GM12878 (cell line): Measurements from ENCODE around the gene KRT28. TPM values are rescaled to one million over a fixed set of nuclear protein-coding genes. Genes with fewer than 3 reads are reported as not detected.

ENCODE experiments used
- ATAC-seq: fragments of 200-7000 bp; cut with Tn5 transposase; 3 replicates; pipeline ENCODE4 v1.9.1; 2020; ENCODE audit warnings: mild to moderate bottlenecking, moderate library complexity
- BruUV-seq: library from RNA; stranded (reverse); fragments of 400-500 nt; replicated peaks from 2 replicates; lab custom pipeline; 2021; lab: Mats Ljungman, UMichigan
- CTCF ChIA-PET: fragments of 300-600 bp; sonication (Branson Sonifier 250); formaldehyde crosslinking; extraction: SDS; loops from one replicate; lab custom pipeline; 2021; ENCODE audit warnings: inconsistent platforms; lab: Yijun Ruan, JAX
- POLR2A ChIA-PET: fragments of 350-600 bp; formaldehyde crosslinking; extraction: SDS; loops from one replicate; lab custom pipeline; 2021; ENCODE audit warnings: inconsistent platforms; lab: Charles Lee
- RAD21 ChIA-PET: fragments of 300-600 bp; sonication (Branson Sonifier 250); formaldehyde crosslinking; loops from one replicate; lab custom pipeline; 2023; ENCODE audit warnings: antibody characterized with exemption; ENCODE audit not compliant: unreplicated experiment; lab: Charles Lee
- SMC1A ChIA-PET: fragments of 300-600 bp; sonication (Branson Sonifier 250); formaldehyde crosslinking; loops from one replicate; lab custom pipeline; 2023; ENCODE audit not compliant: unreplicated experiment, uncharacterized antibody; lab: Charles Lee
- DNase-seq: peaks from one replicate; pipeline ENCODE4 v3.0.0-alpha.2; 2011; ENCODE audit warnings: low read depth, low spot score
- FAIRE-seq: peaks from 3 replicates; lab custom pipeline; 2011; peaks lifted over from hg19 to GRCh38; lab: Jason Lieb, UNC
- H2AFZ ChIP-seq: 2 replicates; pipeline ENCODE4 v1.6.0; 2011; ENCODE audit warnings: low read depth, low read length, control low read depth; ENCODE audit not compliant: control insufficient read depth
- H3K27ac ChIP-seq: 2 replicates; pipeline ENCODE4 v1.5.1; 2011; ENCODE audit warnings: control low read depth; ENCODE audit not compliant: control insufficient read depth, insufficient read depth
- H3K27me3 ChIP-seq, 2 experiments: replicated peaks in 1 of 2; 2 replicates each; pipeline versions ENCODE4 v1.6.0 to v1.6.1; 2011; ENCODE audit warnings: low read length in 1 of 2; ENCODE audit not compliant: control insufficient read depth in 2 of 2, insufficient read depth in 2 of 2
- H3K36me3 ChIP-seq, 2 experiments: 2 replicates each; pipeline ENCODE4 v1.5.1; 2011; ENCODE audit warnings: low read length in 1 of 2; ENCODE audit not compliant: control insufficient read depth in 2 of 2, insufficient read depth in 2 of 2
- H3K4me1 ChIP-seq: 2 replicates; pipeline ENCODE4 v1.6.1; 2011; ENCODE audit warnings: mild to moderate bottlenecking, low read length, moderate library complexity, mixed read lengths; ENCODE audit not compliant: control insufficient read depth, insufficient read depth
- H3K4me2 ChIP-seq: 2 replicates; pipeline ENCODE4 v1.6.0; 2011; ENCODE audit warnings: control low read depth; ENCODE audit not compliant: control insufficient read depth, insufficient read depth
- H3K4me3 ChIP-seq: fragments of 200-600 bp; sonication (generic); 2 replicates; pipeline ENCODE4 v1.5.1; 2016
- H3K79me2 ChIP-seq: 2 replicates; pipeline ENCODE4 v1.6.0; 2011; ENCODE audit warnings: low read length; ENCODE audit not compliant: control insufficient read depth, insufficient read depth
- H3K9ac ChIP-seq: 2 replicates; pipeline ENCODE4 v1.8.0; 2011; ENCODE audit warnings: low read length, control low read depth, mixed read lengths; ENCODE audit not compliant: control insufficient read depth, insufficient read depth
- H3K9me3 ChIP-seq: replicated peaks from 3 replicates; pipeline ENCODE4 v1.5.1; 2011; ENCODE audit warnings: mild to moderate bottlenecking, low read length; ENCODE audit not compliant: control insufficient read depth, insufficient read depth
- H4K20me1 ChIP-seq: 2 replicates; pipeline ENCODE4 v1.6.0; 2011; ENCODE audit not compliant: control insufficient read depth, insufficient read depth
- ATF7 ChIP-seq: fragments of 450-650 bp; IDR thresholded peaks from 2 replicates; pipeline ENCODE4 v1.6.1; 2016; ENCODE audit warnings: low read depth, mild to moderate bottlenecking
- CHD2 ChIP-seq: IDR thresholded peaks from 2 replicates; pipeline ENCODE4 v1.6.1; 2011; ENCODE audit warnings: low read depth, low read length, improper control_type of control experiment, borderline replicate concordance
- HDAC6 ChIP-seq: fragments of 200-600 bp; sonication (generic); IDR thresholded peaks from one replicate; pipeline ENCODE4 v1.8.0; 2017; ENCODE audit warnings: antibody characterized with exemption; ENCODE audit not compliant: unreplicated experiment
- NFIC ChIP-seq: IDR thresholded peaks from 2 replicates; pipeline ENCODE4 v1.6.1; 2012; ENCODE audit warnings: low read depth, mild to moderate bottlenecking, inconsistent platforms, low read length, moderate library complexity
- NR2F1 ChIP-seq: fragments of 450-650 bp; conservative IDR thresholded peaks from 2 replicates; pipeline ENCODE4 v1.6.1; 2017; ENCODE audit warnings: mild to moderate bottlenecking
- PRDM15 ChIP-seq: fragments of 450-650 bp; formaldehyde crosslinking; IDR thresholded peaks from 2 replicates; pipeline ENCODE4 v1.4.0; 2020; ENCODE audit warnings: mild to moderate bottlenecking, moderate library complexity
- REST ChIP-seq: IDR thresholded peaks from 2 replicates; pipeline ENCODE4 v1.6.1; 2012; ENCODE audit warnings: mild to moderate bottlenecking, low read depth, low read length
- SMC3 ChIP-seq: IDR thresholded peaks from 2 replicates; pipeline ENCODE4 v1.6.1; 2011; ENCODE audit warnings: low read length, improper control_type of control experiment, borderline replicate concordance
- SP1 ChIP-seq: IDR thresholded peaks from one replicate; pipeline ENCODE4 v1.6.1; 2011; ENCODE audit warnings: low read depth, low read length
- SPI1 ChIP-seq: IDR thresholded peaks from 2 replicates; pipeline ENCODE4 v1.6.1; 2011; ENCODE audit warnings: low read depth, mild to moderate bottlenecking, low read length, moderate library complexity, borderline replicate concordance; ENCODE audit not compliant: insufficient read depth
- TCF3 ChIP-seq: IDR thresholded peaks from 2 replicates; pipeline ENCODE4 v1.6.1; 2012; ENCODE audit warnings: low read depth, mild to moderate bottlenecking, low read length, borderline replicate concordance; ENCODE audit not compliant: insufficient read depth
- USF1 ChIP-seq: IDR thresholded peaks from 2 replicates; pipeline ENCODE4 v1.6.1; 2011; ENCODE audit warnings: borderline replicate concordance, low read depth, mild to moderate bottlenecking, moderate library complexity, mixed read lengths, low read length; ENCODE audit not compliant: insufficient read depth; ENCODE audit errors: extremely low read length
- ZBED1 ChIP-seq: IDR thresholded peaks from 2 replicates; pipeline ENCODE4 v1.6.1; 2016; ENCODE audit warnings: borderline replicate concordance
- WGBS: methylation state at CpG from one replicate; pipeline ENCODE4 v1.1.6; 2016; ENCODE audit warnings: low lambda C conversion rate; ENCODE audit not compliant: insufficient replicate concordance, insufficient coverage; ENCODE audit errors: missing lambda C conversion rate; 5-methylcytosine and 5-hydroxymethylcytosine counted together
- in situ Hi-C: fragments of 300-500 bp; cut with MboI; formaldehyde crosslinking; loops from 9 replicates; pipeline ENCODE4 v1.14.3; 2018; ENCODE audit warnings: mixed read lengths
- intact Hi-C: fragments of 100-400 bp; cut with micrococcal nuclease; formaldehyde crosslinking; loops from one replicate; pipeline ENCODE4 v1.14.2; 2022; ENCODE audit not compliant: unreplicated experiment
- polyA plus RNA-seq, 11 experiments: library from polyadenylated mRNA; depleted of rRNA in 4 of 11; unstranded in 6 of 11; stranded (reverse) in 5 of 11; fragments of >200 nt; fragmentation: Nextera tagmentation in 4 of 11; fragmentation: Illumina TruSeq in 1 of 11; extraction: Ambion mirVana in 4 of 11; extraction: Trizol in 1 of 11; gene quantifications; 1 replicate in 1 of 11; 2 replicates in 10 of 11; pipeline versions ENCODE4 v1.2.1 to v1.2.3, GENCODE V29; 2011 to 2016; ENCODE audit warnings: inconsistent platforms in 2 of 11, missing spikeins in 2 of 11, low read depth in 1 of 11
- total RNA-seq, 4 experiments: library from RNA; depleted of rRNA in 3 of 4; stranded (reverse); fragments of >200 nt in 3 of 4; fragmentation: Illumina TruSeq in 1 of 4; extraction: Trizol in 1 of 4; gene quantifications; 2 replicates each; pipeline versions ENCODE4 v1.2.1 to v1.2.3, GENCODE V29; 2013 to 2021

KRT28 gene
- total and polyA plus RNA-seq, 10 of the 15 experiments (the other 5 are each of a cell fraction or from before 2014, with no cell fraction given) = not detected

- ChIA-PET CTCF (interaction anchor here (0.7 kb wide), 1 partner anchor 17 kb away, joined by 3 read pairs; no protein-coding TSS in a partner anchor), POLR2A (no interaction called here), SMC1A (interaction anchor here (0.6 to 0.9 kb wide), 2 partner anchors 12 to 311 kb away, joined by 3 read pairs; no protein-coding TSS in a partner anchor), RAD21 (no interaction called here)
- TF ChIP-seq SMC3 (no peak), REST (no peak), NFIC (no peak), ATF7 (no peak), SP1 (no peak), HDAC6 (no peak), NR2F1 (no peak), PRDM15 (CRISPR knock-in tag) (no peak), CHD2 (no peak), ZBED1 (no peak), TCF3 (no peak), SPI1 (no peak), USF1 (no peak)
- Histone ChIP-seq H3K4me2 (no peak within 1 kb of the TSS), H2AFZ (no peak within 1 kb of the TSS), H3K9ac (no peak within 1 kb of the TSS), H4K20me1 (no peaks in the 10 kb centered on the region), H3K9me3 (no peaks in the 10 kb centered on the region), H3K27me3 (peaks cover 0 to 6% of the 10 kb centered on the region in 2 experiments; a peak in 1 of 4 replicates), H3K79me2 (no peaks in the 10 kb centered on the region), H3K36me3 (no peaks in the 10 kb centered on the region), H3K4me3 (no peak within 1 kb of the TSS), H3K4me1 (no peaks in the 10 kb centered on the region), H3K27ac (no peak within 1 kb of the TSS)
- intact Hi-C loops = no loop called here
- no TSS peak for BruUV-seq
- 93% methylated on average over 4 of the region's 4 CpGs for WGBS
- in situ Hi-C loops = no loop called here
- DNase-seq (no peak), FAIRE-seq (no peak), ATAC-seq (no peak)
Observed at GRCh38 chr17:40782450-40782849, 17.3 kb downstream of the KRT28 start, which contains the start of gene KRT27. KRT27 (minus strand) TSS chr17:40782550; CDS start chr17:40782493, 57 bp downstream.
